GM12878 (cell line): ENCODE measurements around the gene GNB5. TPM values are rescaled to one million over a fixed set of nuclear protein-coding genes. Genes with fewer than 3 reads are reported as not detected.

ENCODE experiments used
- ATAC-seq: fragments of 200-7000 bp; cut with Tn5 transposase; 3 replicates; pipeline ENCODE4 v1.9.1; 2020; ENCODE audit warnings: mild to moderate bottlenecking, moderate library complexity
- BruUV-seq: library from RNA; stranded (reverse); fragments of 400-500 nt; replicated peaks from 2 replicates; lab custom pipeline; 2021; lab: Mats Ljungman, UMichigan
- CTCF ChIA-PET: fragments of 300-600 bp; sonication (Branson Sonifier 250); formaldehyde crosslinking; extraction: SDS; loops from one replicate; lab custom pipeline; 2021; ENCODE audit warnings: inconsistent platforms; lab: Yijun Ruan, JAX
- POLR2A ChIA-PET: fragments of 350-600 bp; formaldehyde crosslinking; extraction: SDS; loops from one replicate; lab custom pipeline; 2021; ENCODE audit warnings: inconsistent platforms; lab: Charles Lee
- RAD21 ChIA-PET: fragments of 300-600 bp; sonication (Branson Sonifier 250); formaldehyde crosslinking; loops from one replicate; lab custom pipeline; 2023; ENCODE audit warnings: antibody characterized with exemption; ENCODE audit not compliant: unreplicated experiment; lab: Charles Lee
- SMC1A ChIA-PET: fragments of 300-600 bp; sonication (Branson Sonifier 250); formaldehyde crosslinking; loops from one replicate; lab custom pipeline; 2023; ENCODE audit not compliant: unreplicated experiment, uncharacterized antibody; lab: Charles Lee
- DNase-seq: peaks from one replicate; pipeline ENCODE4 v3.0.0-alpha.2; 2011; ENCODE audit warnings: low read depth, low spot score
- FAIRE-seq: peaks from 3 replicates; lab custom pipeline; 2011; peaks lifted over from hg19 to GRCh38; lab: Jason Lieb, UNC
- H2AFZ ChIP-seq: 2 replicates; pipeline ENCODE4 v1.6.0; 2011; ENCODE audit warnings: low read depth, low read length, control low read depth; ENCODE audit not compliant: control insufficient read depth
- H3K27ac ChIP-seq: 2 replicates; pipeline ENCODE4 v1.5.1; 2011; ENCODE audit warnings: control low read depth; ENCODE audit not compliant: control insufficient read depth, insufficient read depth
- H3K27me3 ChIP-seq, 2 experiments: replicated peaks in 1 of 2; 2 replicates each; pipeline versions ENCODE4 v1.6.0 to v1.6.1; 2011; ENCODE audit warnings: low read length in 1 of 2; ENCODE audit not compliant: control insufficient read depth in 2 of 2, insufficient read depth in 2 of 2
- H3K36me3 ChIP-seq, 2 experiments: 2 replicates each; pipeline ENCODE4 v1.5.1; 2011; ENCODE audit warnings: low read length in 1 of 2; ENCODE audit not compliant: control insufficient read depth in 2 of 2, insufficient read depth in 2 of 2
- H3K4me1 ChIP-seq: 2 replicates; pipeline ENCODE4 v1.6.1; 2011; ENCODE audit warnings: mild to moderate bottlenecking, low read length, moderate library complexity, mixed read lengths; ENCODE audit not compliant: control insufficient read depth, insufficient read depth
- H3K4me2 ChIP-seq: 2 replicates; pipeline ENCODE4 v1.6.0; 2011; ENCODE audit warnings: control low read depth; ENCODE audit not compliant: control insufficient read depth, insufficient read depth
- H3K4me3 ChIP-seq: fragments of 200-600 bp; sonication (generic); 2 replicates; pipeline ENCODE4 v1.5.1; 2016
- H3K79me2 ChIP-seq: 2 replicates; pipeline ENCODE4 v1.6.0; 2011; ENCODE audit warnings: low read length; ENCODE audit not compliant: control insufficient read depth, insufficient read depth
- H3K9ac ChIP-seq: 2 replicates; pipeline ENCODE4 v1.8.0; 2011; ENCODE audit warnings: low read length, control low read depth, mixed read lengths; ENCODE audit not compliant: control insufficient read depth, insufficient read depth
- H3K9me3 ChIP-seq: replicated peaks from 3 replicates; pipeline ENCODE4 v1.5.1; 2011; ENCODE audit warnings: mild to moderate bottlenecking, low read length; ENCODE audit not compliant: control insufficient read depth, insufficient read depth
- H4K20me1 ChIP-seq: 2 replicates; pipeline ENCODE4 v1.6.0; 2011; ENCODE audit not compliant: control insufficient read depth, insufficient read depth
- ATF7 ChIP-seq: fragments of 450-650 bp; IDR thresholded peaks from 2 replicates; pipeline ENCODE4 v1.6.1; 2016; ENCODE audit warnings: low read depth, mild to moderate bottlenecking
- BCL3 ChIP-seq: IDR thresholded peaks from 2 replicates; pipeline ENCODE4 v1.6.1; 2011; ENCODE audit warnings: borderline replicate concordance, low read depth, mild to moderate bottlenecking, moderate library complexity, low read length; ENCODE audit not compliant: insufficient read depth, poor library complexity, severe bottlenecking
- ETV6 ChIP-seq, 2 experiments: fragments of 450-650 bp in 1 of 2; IDR thresholded peaks in 1 of 2; conservative IDR thresholded peaks in 1 of 2; 2 replicates each; pipeline ENCODE4 v1.6.1; 2014; ENCODE audit warnings: antibody characterized with exemption in 1 of 2, borderline replicate concordance in 1 of 2, low read depth in 1 of 2, mild to moderate bottlenecking in 1 of 2, moderate library complexity in 1 of 2
- HDAC2 ChIP-seq: fragments of 200-600 bp; sonication (generic); IDR thresholded peaks from 2 replicates; pipeline ENCODE4 v1.6.1; 2017
- IRF5 ChIP-seq: fragments of 450-650 bp; IDR thresholded peaks from 2 replicates; pipeline ENCODE4 v1.6.1; 2017; ENCODE audit warnings: borderline replicate concordance
- MLLT1 ChIP-seq: fragments of 450-650 bp; IDR thresholded peaks from 2 replicates; pipeline ENCODE4 v1.6.1; 2016; ENCODE audit warnings: mild to moderate bottlenecking
- NFIC ChIP-seq: IDR thresholded peaks from 2 replicates; pipeline ENCODE4 v1.6.1; 2012; ENCODE audit warnings: low read depth, mild to moderate bottlenecking, inconsistent platforms, low read length, moderate library complexity
- WGBS: methylation state at CpG from one replicate; pipeline ENCODE4 v1.1.6; 2016; ENCODE audit warnings: low lambda C conversion rate; ENCODE audit not compliant: insufficient replicate concordance, insufficient coverage; ENCODE audit errors: missing lambda C conversion rate; 5-methylcytosine and 5-hydroxymethylcytosine counted together
- in situ Hi-C: fragments of 300-500 bp; cut with MboI; formaldehyde crosslinking; loops from 9 replicates; pipeline ENCODE4 v1.14.3; 2018; ENCODE audit warnings: mixed read lengths
- intact Hi-C: fragments of 100-400 bp; cut with micrococcal nuclease; formaldehyde crosslinking; loops from one replicate; pipeline ENCODE4 v1.14.2; 2022; ENCODE audit not compliant: unreplicated experiment
- polyA plus RNA-seq, 11 experiments: library from polyadenylated mRNA; depleted of rRNA in 4 of 11; unstranded in 6 of 11; stranded (reverse) in 5 of 11; fragments of >200 nt; fragmentation: Nextera tagmentation in 4 of 11; fragmentation: Illumina TruSeq in 1 of 11; extraction: Ambion mirVana in 4 of 11; extraction: Trizol in 1 of 11; gene quantifications; 1 replicate in 1 of 11; 2 replicates in 10 of 11; pipeline versions ENCODE4 v1.2.1 to v1.2.3, GENCODE V29; 2011 to 2016; ENCODE audit warnings: inconsistent platforms in 2 of 11, missing spikeins in 2 of 11, low read depth in 1 of 11
- total RNA-seq, 4 experiments: library from RNA; depleted of rRNA in 3 of 4; stranded (reverse); fragments of >200 nt in 3 of 4; fragmentation: Illumina TruSeq in 1 of 4; extraction: Trizol in 1 of 4; gene quantifications; 2 replicates each; pipeline versions ENCODE4 v1.2.1 to v1.2.3, GENCODE V29; 2013 to 2021

GNB5 gene
- total and polyA plus RNA-seq, 10 of the 15 experiments (the other 5 are each of a cell fraction or from before 2014, with no cell fraction given): 2.4 to 25.9 (median 15.2) TPM

DNA sequence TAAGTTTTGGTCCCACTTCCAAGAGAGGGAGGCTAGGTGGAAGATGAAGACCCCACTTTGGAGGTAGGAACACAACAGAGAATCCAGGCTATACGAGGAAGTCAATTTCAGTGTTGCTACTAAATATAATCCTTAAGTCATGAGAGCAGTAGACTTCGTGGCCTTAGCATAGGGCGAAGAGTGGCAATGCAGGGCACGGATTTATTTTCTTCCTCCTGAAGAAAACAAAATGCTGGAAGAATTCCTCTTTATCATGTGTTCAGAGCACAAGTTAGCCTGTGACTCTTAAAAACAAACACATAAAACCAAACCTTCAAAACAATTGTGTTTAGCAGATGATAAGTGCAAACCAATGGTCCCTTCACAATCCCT lies 98.0 kb downstream of the GNB5 start:
- intact Hi-C loops: no loop called here
- FAIRE-seq (no peak), DNase-seq (no peak), ATAC-seq (no peak)
- H3K4me3 ChIP-seq: no peak overlapping the region
- POLR2A ChIA-PET: no interaction called here
- 78% methylated on average over 4 of the region's 4 CpGs for WGBS
- RAD21 ChIA-PET: no interaction called here
- H3K9ac ChIP-seq: no peak overlapping the region
- no peak overlapping the region for H3K27ac ChIP-seq
- peaks cover 8% of the 10 kb centered on the region; the same call in 2 of the 3 replicates for H3K9me3 ChIP-seq
- no peaks in the 10 kb centered on the region for H3K36me3 ChIP-seq
- TSS peak; percentile 26 for BruUV-seq
- H2AFZ ChIP-seq: no peak overlapping the region
- SMC1A ChIA-PET: interaction anchor here (2.8 kb wide), 1 partner anchor 11 kb away, joined by 14 read pairs; no protein-coding TSS in a partner anchor
- CTCF ChIA-PET: interaction anchor here (2.0 kb wide), 1 partner anchor 10 kb away, joined by 5 read pairs; no protein-coding TSS in a partner anchor
- H3K27me3 ChIP-seq: no peaks in the 10 kb centered on the region
- peaks cover 7% of the 10 kb centered on the region for H3K79me2 ChIP-seq
- in situ Hi-C loops: no loop called here
- no peaks in the 10 kb centered on the region; the same call in 1 of the 2 replicates for H3K4me1 ChIP-seq
- TF ChIP-seq HDAC2: no peak
- TF ChIP-seq, all 136 proteins: peak for 0
- Histone ChIP-seq H4K20me1 (no peaks in the 10 kb centered on the region), H3K4me2 (no peak overlapping the region)

- no peaks in the 10 kb centered on the region for H3K36me3 ChIP-seq
- no peaks in the 10 kb centered on the region; the same call in 1 of the 2 replicates for H3K79me2 ChIP-seq
- no peak for DNase-seq
- no peaks in the 10 kb centered on the region for H4K20me1 ChIP-seq
- H3K9ac ChIP-seq: no peak overlapping the region
- TF ChIP-seq ETV6 (conservative IDR thresholded peaks at IDR 0.05 in 1 of 2, IDR thresholded peaks at IDR 0.05 in 1 of 2; ENCODE audit: borderline replicate concordance in 1 of 2, low read depth in 1 of 2) (no peak), NFIC (no peak), MLLT1 (no peak), BCL3 (no peak), IRF5 (no peak), ATF7 (no peak)
- H3K27ac ChIP-seq: no peak overlapping the region
- H3K4me3 ChIP-seq: no peak overlapping the region
- ChIA-PET CTCF (interaction anchor here (1.2 to 1.3 kb wide), 2 partner anchors 11 to 26 kb away, joined by 3 to 5 read pairs; no protein-coding TSS in a partner anchor), RAD21 (interaction anchor here (1.7 kb wide), 1 partner anchor 15 kb away, joined by 3 read pairs; no protein-coding TSS in a partner anchor), SMC1A (interaction anchor here (0.8 to 1.7 kb wide), 4 partner anchors 9 to 54 kb away, joined by 3 to 6 read pairs (median 4); no protein-coding TSS in a partner anchor), POLR2A (no interaction called here)
- peaks cover 21% of the 10 kb centered on the region for H3K9me3 ChIP-seq
- no peaks in the 10 kb centered on the region; the same call in 1 of the 2 replicates for H3K4me1 ChIP-seq
- no peak overlapping the region for H2AFZ ChIP-seq
- ATAC-seq: no peak
- FAIRE-seq: no peak
- H3K4me2 ChIP-seq: no peak overlapping the region
- in situ Hi-C loops (no loop called here), intact Hi-C loops (no loop called here)
- no peaks in the 10 kb centered on the region for H3K27me3 ChIP-seq
- BruUV-seq: no TSS peak
Observed at GRCh38 chr15:52090193-52090592, 101.0 kb downstream of the GNB5 start.
